HG03066 (cell line): ENCODE results near the gene PROCA1.

Experiments used
- ATAC-seq: cut with Tn5 transposase; IDR thresholded peaks from one replicate; pipeline ENCODE4 v1.9.1; 2021; ENCODE audit warnings: low read depth; ENCODE audit not compliant: unreplicated experiment

The PROCA1 gene

GRCh38 chr17:28711723-28712031, at the start of gene PROCA1:
Gene PROCA1, minus strand, starts transcription at chr17:28711888. Its CDS starts 228 bp downstream, at chr17:28711660.
- peak; percentile 22 for ATAC-seq

GRCh38 chr17:28760601-28761562, 49.2 kb upstream of the PROCA1 start:
- no peak for ATAC-seq

- ATAC-seq = no peak
Observed at GRCh38 chr17:28759256-28759865, 47.7 kb upstream of the PROCA1 start.

GRCh38 chr17:28758411-28759121, 46.9 kb upstream of the PROCA1 start:
- ATAC-seq = no peak

- no peak for ATAC-seq
Observed at GRCh38 chr17:28756049-28756804, 44.5 kb upstream of the PROCA1 start.

- no peak for ATAC-seq
Observed at GRCh38 chr17:28755486-28755885, 43.8 kb upstream of the PROCA1 start.

- ATAC-seq = no peak
Observed at GRCh38 chr17:28751600-28752366, 40.1 kb upstream of the PROCA1 start.

- peak; percentile 71 for ATAC-seq
Observed at GRCh38 chr17:28750178-28751047, 38.7 kb upstream of the PROCA1 start.

GRCh38 chr17:28749516-28750177, 38.0 kb upstream of the PROCA1 start:
- ATAC-seq = no peak

- no peak for ATAC-seq
Observed at GRCh38 chr17:28748852-28749515, 37.3 kb upstream of the PROCA1 start.

- ATAC-seq = no peak
Observed at GRCh38 chr17:28747801-28748750, 36.4 kb upstream of the PROCA1 start.

GRCh38 chr17:28747051-28747691, 35.5 kb upstream of the PROCA1 start:
- ATAC-seq = no peak

GRCh38 chr17:28746611-28747050, 34.9 kb upstream of the PROCA1 start:
- no peak for ATAC-seq

GRCh38 chr17:28745786-28746411, 34.2 kb upstream of the PROCA1 start:
- ATAC-seq = no peak

- no peak for ATAC-seq
Observed at GRCh38 chr17:28744972-28745785, 33.5 kb upstream of the PROCA1 start.
